Measurements from ENCODE around the gene MAN1B1. TPM values are rescaled to one million over a fixed set of nuclear protein-coding genes. Genes with fewer than 3 reads are reported as not detected.
A peak's percentile ranks its signal among the peaks of the same experiment; 100 is the strongest.
"Not testable (repeated sequence)": the region's sequence is repeated elsewhere in the genome, so short reads cannot be mapped to it uniquely, and the experiment has no call there.

Gene MAN1B1
- total and polyA plus RNA-seq, 3 experiments from 2014 or later = 31.9 to 39.3 (median 32.7) TPM

DNA sequence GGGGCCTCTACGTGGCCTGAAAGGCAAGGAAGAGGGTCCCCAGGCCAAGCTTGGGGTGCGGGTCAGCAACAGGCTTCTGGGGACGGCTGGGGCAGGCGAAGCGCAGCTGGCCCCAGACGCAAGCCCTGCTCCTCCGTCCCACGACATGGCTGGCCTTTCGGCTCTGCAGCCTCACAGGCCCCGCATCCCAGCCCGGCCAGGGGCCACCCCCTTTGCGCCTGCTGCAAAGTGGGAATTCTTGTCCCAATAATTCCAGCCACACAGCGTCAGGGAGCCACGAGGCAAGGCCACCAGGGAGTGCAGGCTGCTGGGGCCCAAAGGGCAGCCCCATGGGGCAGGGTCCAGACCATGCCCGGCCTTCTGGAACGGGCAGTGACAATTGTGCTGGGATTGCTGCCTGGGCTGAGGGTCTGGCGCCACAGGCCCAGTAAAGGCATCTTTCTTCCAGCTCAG lies 31.8 kb upstream of the MAN1B1 start:
- H3K36me3 Mint-ChIP-seq = no peaks in the 10 kb centered on the region
- H3K9me3 Mint-ChIP-seq = no peaks in the 10 kb centered on the region
- no peaks in the 10 kb centered on the region for H3K9me3 ChIP-seq (ENCODE audit: low read length)
- DNase-seq = no peak
- H3K36me3 ChIP-seq (ENCODE audit: insufficient read depth, low read length) = no peaks in the 10 kb centered on the region
- no peak overlapping the region for H3K4me3 ChIP-seq (ENCODE audit: low read length)
- H3K4me3 Mint-ChIP-seq = no peak overlapping the region
- H3K27ac ChIP-seq (ENCODE audit: low read depth, low read length) = no peak overlapping the region
- H3K27me3 Mint-ChIP-seq = peaks cover 4 to 12% of the 10 kb centered on the region in 2 donors
- peaks cover 32% of the 10 kb centered on the region for H3K27me3 ChIP-seq (ENCODE audit: insufficient read depth, low read length, poor library complexity, severe bottlenecking)
- POLR2A ChIA-PET = no interaction called here
- H3K4me1 ChIP-seq (ENCODE audit: insufficient read depth, low read length) = peaks cover 8% of the 10 kb centered on the region
- H3K27ac Mint-ChIP-seq = no peak overlapping the region
- H3K4me1 Mint-ChIP-seq = no peaks in the 10 kb centered on the region
- CTCF ChIA-PET = interaction anchor here (1.2 to 2.3 kb wide), 2 partner anchors 20 to 26 kb away, joined by 5 to 10 read pairs; partner anchors contain the start of gene ABCA2

DNA sequence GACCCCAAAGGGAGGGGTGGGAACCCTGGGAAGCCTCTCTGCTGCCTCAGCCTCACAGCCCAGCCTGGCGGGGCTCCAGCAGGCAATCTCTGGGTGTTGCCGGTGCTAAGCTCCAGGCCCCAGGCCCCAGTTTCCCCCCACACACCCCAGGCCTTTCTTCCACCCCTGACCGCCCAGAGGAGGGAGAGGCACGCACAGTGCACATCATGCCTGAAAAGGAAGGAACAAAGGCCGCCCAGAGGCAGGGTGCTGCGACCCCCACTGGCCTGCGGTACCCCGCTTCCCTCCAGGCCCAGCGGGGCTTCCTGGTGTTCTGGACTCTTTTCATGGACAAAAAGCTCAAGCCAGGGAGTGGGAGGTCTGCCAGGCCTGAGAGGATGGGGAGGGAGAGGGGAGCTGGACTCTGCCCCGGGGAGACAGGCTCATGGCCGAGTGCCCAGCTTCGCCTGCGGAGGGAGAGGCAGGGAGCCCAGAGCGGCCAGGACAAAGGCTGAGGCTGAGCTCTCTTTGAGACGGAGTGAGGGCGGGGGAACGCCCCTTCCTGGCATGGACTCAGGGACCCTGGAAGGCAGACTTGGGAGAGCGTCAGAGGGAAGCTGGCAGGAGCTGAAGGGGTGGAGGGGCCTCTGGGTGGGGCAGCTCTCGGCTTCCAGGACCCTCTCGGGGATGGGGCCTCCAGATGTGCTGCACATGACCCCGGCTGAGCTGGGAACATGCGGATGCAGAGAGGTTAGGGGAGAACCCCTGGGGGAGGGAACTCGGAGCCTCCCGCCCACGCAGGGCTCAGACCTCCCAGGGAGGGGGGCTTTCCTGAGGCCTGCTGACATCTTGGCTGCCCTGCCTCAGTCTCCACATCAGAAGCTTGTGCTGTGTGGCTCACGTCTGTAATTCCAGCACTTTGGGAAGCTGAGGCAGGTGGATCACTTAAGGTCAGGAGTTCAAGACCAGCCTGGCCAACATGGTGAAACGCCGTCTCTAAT lies 31.1 kb upstream of the MAN1B1 start:
- no peaks in the 10 kb centered on the region for H3K36me3 Mint-ChIP-seq
- H3K4me3 Mint-ChIP-seq = no peak overlapping the region
- no peaks in the 10 kb centered on the region for H3K9me3 Mint-ChIP-seq
- no peak overlapping the region for H3K27ac Mint-ChIP-seq
- H3K4me1 Mint-ChIP-seq = no peaks in the 10 kb centered on the region
- no peak for DNase-seq
- ChIA-PET POLR2A (interaction anchor here (0.6 kb wide), 1 partner anchor 134 kb away, joined by 7 read pairs; no protein-coding TSS in a partner anchor), CTCF (interaction anchor here (1.2 to 2.3 kb wide), 3 partner anchors 12 to 27 kb away, joined by 5 to 10 read pairs (median 8); partner anchors contain the start of gene ABCA2)
- peaks cover 4 to 7% of the 10 kb centered on the region in 2 donors for H3K27me3 Mint-ChIP-seq
- Histone ChIP-seq H3K36me3 (ENCODE audit: insufficient read depth, low read length) (no peaks in the 10 kb centered on the region), H3K9me3 (ENCODE audit: low read length) (no peaks in the 10 kb centered on the region), H3K4me3 (ENCODE audit: low read length) (no peak overlapping the region), H3K27me3 (ENCODE audit: insufficient read depth, low read length, poor library complexity, severe bottlenecking) (peaks cover 25% of the 10 kb centered on the region), H3K27ac (ENCODE audit: low read depth, low read length) (no peak overlapping the region), H3K4me1 (ENCODE audit: insufficient read depth, low read length) (peaks cover 8% of the 10 kb centered on the region)

DNA sequence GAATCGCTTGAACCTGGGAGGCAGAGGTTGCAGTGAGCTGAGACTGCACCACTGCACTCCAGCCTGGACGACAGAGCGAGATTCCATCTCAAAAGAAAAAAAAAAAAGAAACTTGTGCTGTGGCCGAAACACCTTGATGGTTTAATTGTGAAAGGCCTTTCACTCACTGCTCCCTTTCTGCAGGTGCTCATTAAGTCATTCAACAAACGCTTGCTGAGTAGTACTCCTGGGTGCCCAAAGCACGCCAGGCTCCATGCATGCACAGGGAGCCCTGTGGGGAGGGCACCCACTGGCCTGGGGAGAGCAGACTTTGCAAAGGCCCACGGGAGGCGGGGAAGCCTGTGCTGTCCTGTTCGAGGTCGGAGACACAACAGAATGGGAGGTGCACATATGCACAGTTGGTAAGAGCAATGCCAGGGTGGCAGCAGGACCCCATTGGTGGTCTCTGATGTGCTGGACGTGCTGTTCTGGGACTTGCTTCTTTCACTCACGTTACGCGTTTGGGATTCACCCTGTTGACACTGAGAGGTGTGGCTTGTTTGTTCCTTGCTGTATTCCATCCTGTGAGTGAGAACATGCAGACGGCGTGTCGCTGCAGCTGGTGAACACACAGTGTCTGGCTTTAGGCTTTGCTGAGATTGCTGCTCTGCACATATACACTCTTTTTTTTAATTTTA lies 29.9 kb upstream of the MAN1B1 start:
- peaks cover 4% of the 10 kb centered on the region in 2 donors for H3K27me3 Mint-ChIP-seq
- H3K27me3 ChIP-seq (ENCODE audit: insufficient read depth, low read length, poor library complexity, severe bottlenecking) = peaks cover 14% of the 10 kb centered on the region

DNA sequence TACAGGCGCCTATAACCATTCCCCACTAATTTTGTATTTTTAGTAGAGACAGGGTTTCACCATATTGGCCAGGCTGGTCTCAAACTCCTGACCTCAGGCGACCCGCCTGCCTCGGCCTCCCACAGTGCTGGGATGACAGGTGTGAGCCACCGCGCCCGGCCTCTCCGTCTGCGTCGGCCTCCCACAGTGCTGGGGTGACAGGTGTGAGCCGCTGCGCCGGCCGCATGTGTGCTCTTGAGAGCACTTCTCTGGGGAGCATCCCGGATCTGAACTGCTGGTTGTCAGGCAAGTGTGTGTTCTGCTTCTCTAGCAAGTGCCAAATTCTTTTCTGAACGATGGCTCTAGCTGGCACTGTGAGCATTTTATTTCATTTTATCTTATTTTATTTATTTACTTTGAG lies 29.2 kb upstream of the MAN1B1 start:
- ChIA-PET POLR2A (no interaction called here), CTCF (interaction anchor here (2.1 to 2.3 kb wide), 2 partner anchors 11 to 22 kb away, joined by 9 to 10 read pairs; partner anchors contain the start of gene NPDC1)
- Mint-ChIP-seq H3K27me3 (peaks cover 3 to 4% of the 10 kb centered on the region in 2 donors), H3K4me3 (no peak overlapping the region), H3K9me3 (no peaks in the 10 kb centered on the region), H3K36me3 (no peaks in the 10 kb centered on the region), H3K4me1 (no peaks in the 10 kb centered on the region), H3K27ac (no peak overlapping the region)
- Histone ChIP-seq H3K4me1 (ENCODE audit: insufficient read depth, low read length) (peaks cover 8% of the 10 kb centered on the region), H3K36me3 (ENCODE audit: insufficient read depth, low read length) (no peaks in the 10 kb centered on the region), H3K4me3 (ENCODE audit: low read length) (no peak overlapping the region), H3K27me3 (ENCODE audit: insufficient read depth, low read length, poor library complexity, severe bottlenecking) (peaks cover 7% of the 10 kb centered on the region), H3K27ac (ENCODE audit: low read depth, low read length) (no peak overlapping the region), H3K9me3 (ENCODE audit: low read length) (no peaks in the 10 kb centered on the region)
- no peak for DNase-seq

More for the DNA sequence above, 29.9 kb upstream of the MAN1B1 start:
- H3K36me3 ChIP-seq (ENCODE audit: insufficient read depth, low read length) = no peaks in the 10 kb centered on the region
- Mint-ChIP-seq H3K4me3 (no peak overlapping the region), H3K27ac (peak overlapping the region in 1 of 8 donors; percentile 42), H3K9me3 (no peaks in the 10 kb centered on the region), H3K4me1 (no peaks in the 10 kb centered on the region), H3K36me3 (no peaks in the 10 kb centered on the region)
- H3K4me3 ChIP-seq (ENCODE audit: low read length) = no peak overlapping the region
- H3K4me1 ChIP-seq (ENCODE audit: insufficient read depth, low read length) = peaks cover 8% of the 10 kb centered on the region
- no peaks in the 10 kb centered on the region for H3K9me3 ChIP-seq (ENCODE audit: low read length)
- ChIA-PET POLR2A (interaction anchor here (0.6 kb wide), 1 partner anchor 135 kb away, joined by 7 read pairs; no protein-coding TSS in a partner anchor), CTCF (interaction anchor here (1.4 to 2.3 kb wide), 2 partner anchors 11 to 21 kb away, joined by 8 to 10 read pairs; no protein-coding TSS in a partner anchor)
- no peak for DNase-seq
- no peak overlapping the region for H3K27ac ChIP-seq (ENCODE audit: low read depth, low read length)

DNA sequence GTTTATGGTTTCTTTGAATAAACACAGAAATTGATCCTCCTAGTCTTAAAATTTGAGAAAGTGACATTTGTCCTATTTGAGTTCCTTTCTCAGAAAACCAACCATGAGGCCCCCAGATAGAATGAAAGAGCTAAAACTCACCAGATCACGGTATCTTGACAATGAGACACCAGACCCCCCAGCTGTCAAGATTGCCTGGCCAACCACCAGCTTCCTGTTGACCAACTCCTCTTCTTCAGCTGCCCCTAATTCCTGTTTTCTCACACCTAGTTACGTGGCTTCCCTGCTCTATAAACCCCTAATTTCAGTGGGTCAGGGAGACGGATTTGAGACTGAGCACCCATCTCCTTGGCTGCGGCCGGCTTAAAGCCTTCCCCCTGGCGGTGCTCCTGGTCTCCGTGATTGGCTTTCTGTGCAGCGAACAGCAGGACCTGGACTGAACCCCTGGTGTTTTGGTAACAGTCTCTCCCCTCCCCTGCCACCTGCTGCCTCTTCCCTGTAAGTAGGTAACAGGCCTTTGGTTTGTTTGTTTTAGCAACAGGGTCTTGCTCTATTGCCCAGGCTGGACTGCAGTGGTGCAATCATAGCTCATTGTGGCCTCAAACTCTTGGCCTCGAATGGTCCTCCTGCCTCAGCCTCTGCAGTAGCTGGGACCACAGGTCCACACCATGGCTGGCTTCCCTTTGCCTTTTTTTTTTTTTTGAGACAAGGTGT lies 28.1 kb upstream of the MAN1B1 start:
- no peaks in the 10 kb centered on the region for H3K4me1 ChIP-seq (ENCODE audit: insufficient read depth, low read length)
- no peak overlapping the region for H3K27ac ChIP-seq (ENCODE audit: low read depth, low read length)
- no peaks in the 10 kb centered on the region for H3K36me3 ChIP-seq (ENCODE audit: insufficient read depth, low read length)
- no peak for DNase-seq
- no peaks in the 10 kb centered on the region for H3K36me3 Mint-ChIP-seq
- H3K9me3 ChIP-seq (ENCODE audit: low read length) = no peaks in the 10 kb centered on the region
- H3K4me3 ChIP-seq (ENCODE audit: low read length) = no peak overlapping the region
- no peaks in the 10 kb centered on the region for H3K27me3 Mint-ChIP-seq
- no peaks in the 10 kb centered on the region for H3K27me3 ChIP-seq (ENCODE audit: insufficient read depth, low read length, poor library complexity, severe bottlenecking)
- ChIA-PET CTCF (interaction anchor here (1.0 to 2.4 kb wide), 4 partner anchors 9 to 281 kb away, joined by 3 to 9 read pairs (median 6); partner anchors contain the start of gene NPDC1), POLR2A (no interaction called here)
- H3K27ac Mint-ChIP-seq = no peak overlapping the region
- no peaks in the 10 kb centered on the region for H3K4me1 Mint-ChIP-seq
- H3K4me3 Mint-ChIP-seq = no peak overlapping the region
- no peaks in the 10 kb centered on the region for H3K9me3 Mint-ChIP-seq

DNA sequence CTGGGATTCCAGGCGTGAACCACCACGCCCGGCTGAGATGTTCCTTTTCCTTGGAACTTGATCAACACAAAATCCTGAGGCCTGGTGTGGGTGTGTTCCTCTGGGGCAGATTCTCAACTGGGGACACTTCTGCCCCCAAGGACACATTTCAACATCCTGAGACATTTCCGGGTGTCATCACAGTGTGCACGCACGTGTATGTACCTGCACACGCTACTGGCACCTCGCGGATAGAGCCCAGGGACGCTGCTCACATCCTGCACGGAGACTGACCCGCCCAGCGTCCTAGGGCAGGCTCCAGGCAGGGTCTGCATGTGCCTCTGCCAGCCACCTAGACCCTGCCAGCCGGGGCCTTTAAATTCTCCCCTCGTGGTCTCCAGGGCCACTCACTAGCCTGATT lies 24.4 kb upstream of the MAN1B1 start:
- CTCF ChIA-PET = interaction anchor here (8.6 kb wide), 1 partner anchor 14 kb away, joined by 87 read pairs; the partner anchor contains the start of gene NPDC1

DNA sequence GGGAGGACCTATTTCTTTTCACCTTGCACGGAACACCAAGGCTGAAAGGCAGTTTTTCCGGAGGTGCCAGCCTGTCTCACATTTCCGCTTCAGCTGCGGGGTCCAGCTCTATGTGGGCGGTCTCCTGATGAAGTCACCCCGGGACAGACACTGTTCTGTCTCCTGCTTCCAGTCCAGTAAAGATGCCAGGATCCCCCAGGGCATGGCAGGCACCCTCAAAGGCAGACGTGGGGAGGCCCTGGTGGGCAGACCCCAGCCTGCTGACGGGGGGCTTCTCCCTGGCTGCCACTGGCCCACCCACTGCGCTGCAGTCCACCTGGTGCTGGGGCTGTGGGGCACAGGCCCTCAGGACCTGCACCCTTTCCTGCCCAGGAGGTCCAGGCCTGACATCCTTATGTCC lies 24.0 kb upstream of the MAN1B1 start:
- H3K27me3 Mint-ChIP-seq; H3K4me3 Mint-ChIP-seq; H3K27ac Mint-ChIP-seq; H3K4me1 Mint-ChIP-seq; H3K4me1 ChIP-seq (ENCODE audit: insufficient read depth, low read length); DNase-seq; H3K9me3 Mint-ChIP-seq; H3K36me3 Mint-ChIP-seq; H3K4me3 ChIP-seq (ENCODE audit: low read length); H3K27ac ChIP-seq (ENCODE audit: low read depth, low read length); H3K36me3 ChIP-seq (ENCODE audit: insufficient read depth, low read length); H3K9me3 ChIP-seq (ENCODE audit: low read length); H3K27me3 ChIP-seq (ENCODE audit: insufficient read depth, low read length, poor library complexity, severe bottlenecking); POLR2A ChIA-PET: not testable (repeated sequence)
- CTCF ChIA-PET = interaction anchor here (2.1 to 8.6 kb wide), 2 partner anchors 15 to 33 kb away, joined by 15 to 87 read pairs; partner anchors contain the start of gene NPDC1

More for the DNA sequence above, 24.4 kb upstream of the MAN1B1 start:
- Mint-ChIP-seq H3K27me3 (no peaks in the 10 kb centered on the region), H3K36me3 (no peaks in the 10 kb centered on the region), H3K27ac (no peak overlapping the region), H3K9me3 (no peaks in the 10 kb centered on the region), H3K4me3 (no peak overlapping the region), H3K4me1 (peaks cover 0 to 3% (median 2%) of the 10 kb centered on the region in 3 donors)
- H3K27me3 ChIP-seq (ENCODE audit: insufficient read depth, low read length, poor library complexity, severe bottlenecking) = no peaks in the 10 kb centered on the region
- no peaks in the 10 kb centered on the region for H3K9me3 ChIP-seq (ENCODE audit: low read length)
- H3K36me3 ChIP-seq (ENCODE audit: insufficient read depth, low read length) = no peaks in the 10 kb centered on the region
- no peak overlapping the region for H3K27ac ChIP-seq (ENCODE audit: low read depth, low read length)
- POLR2A ChIA-PET = no interaction called here
- H3K4me3 ChIP-seq (ENCODE audit: low read length) = no peak overlapping the region
- no peak for DNase-seq
- H3K4me1 ChIP-seq (ENCODE audit: insufficient read depth, low read length) = no peaks in the 10 kb centered on the region

Data from CD8-positive, alpha-beta memory T cell (primary cell).